ENCODE results near the gene ZSCAN10. TPM values are rescaled to one million over a fixed set of nuclear protein-coding genes. Genes with fewer than 3 reads are reported as not detected.
A peak's percentile ranks its signal among the peaks of the same experiment; 100 is the strongest.

ZSCAN10 gene
- total and polyA plus RNA-seq, 2 of the 13 experiments (the other 11 are each of a cell fraction or from before 2014, with no cell fraction given), result not detected

DNA sequence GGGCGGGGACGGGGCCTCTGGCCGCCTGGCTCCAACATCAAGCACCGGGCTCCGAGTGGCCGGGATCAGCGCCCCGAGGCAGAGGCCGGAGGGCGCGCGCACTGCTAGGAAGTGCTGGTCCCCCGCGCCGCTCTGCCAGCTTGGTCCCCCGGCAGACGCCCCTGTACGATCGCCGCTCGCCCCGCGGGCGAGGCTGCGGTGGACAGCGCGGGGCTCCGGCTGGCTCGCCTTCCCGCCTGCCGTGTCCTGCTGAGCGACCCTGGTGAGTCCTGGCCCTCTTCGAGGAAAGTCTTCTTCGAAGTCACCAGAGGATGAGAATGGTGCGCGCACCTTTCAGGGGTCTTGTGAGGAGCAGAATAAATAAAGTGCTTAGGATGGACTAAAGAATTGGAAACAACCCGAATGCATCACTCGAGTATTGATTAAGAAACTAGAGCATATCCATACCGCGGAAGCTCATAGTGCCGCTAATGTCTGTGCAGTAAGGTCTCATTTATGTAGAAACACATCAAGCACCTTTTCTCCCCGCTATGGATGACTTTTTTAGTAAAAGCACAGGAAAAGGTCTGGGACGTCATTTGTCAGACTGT is 36.1 kb upstream of the ZSCAN10 start (continued):
- TF ChIP-seq, protein P1, sequence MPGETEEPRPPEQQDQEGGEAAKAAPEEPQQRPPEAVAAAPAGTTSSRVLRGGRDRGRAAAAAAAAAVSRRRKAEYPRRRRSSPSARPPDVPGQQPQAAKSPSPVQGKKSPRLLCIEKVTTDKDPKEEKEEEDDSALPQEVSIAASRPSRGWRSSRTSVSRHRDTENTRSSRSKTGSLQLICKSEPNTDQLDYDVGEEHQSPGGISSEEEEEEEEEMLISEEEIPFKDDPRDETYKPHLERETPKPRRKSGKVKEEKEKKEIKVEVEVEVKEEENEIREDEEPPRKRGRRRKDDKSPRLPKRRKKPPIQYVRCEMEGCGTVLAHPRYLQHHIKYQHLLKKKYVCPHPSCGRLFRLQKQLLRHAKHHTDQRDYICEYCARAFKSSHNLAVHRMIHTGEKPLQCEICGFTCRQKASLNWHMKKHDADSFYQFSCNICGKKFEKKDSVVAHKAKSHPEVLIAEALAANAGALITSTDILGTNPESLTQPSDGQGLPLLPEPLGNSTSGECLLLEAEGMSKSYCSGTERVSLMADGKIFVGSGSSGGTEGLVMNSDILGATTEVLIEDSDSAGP (CRISPR knock-in tag; IDR thresholded peaks at IDR 0.05; ENCODE audit: borderline replicate concordance), result peak; percentile 41; the same call in 1 of the 2 replicates
- TF ChIP-seq RFXAP (CRISPR knock-in tag; IDR thresholded peaks at IDR 0.05; ENCODE audit: borderline replicate concordance) (0 out of 2 replicates have a peak, but pooled peaks have one; percentile 16), ZBTB42 (CRISPR knock-in tag; IDR thresholded peaks at IDR 0.05) (0 out of 2 replicates have a peak, but pooled peaks have one; percentile 67), ZNF570 (CRISPR knock-in tag; IDR thresholded peaks at IDR 0.05; ENCODE audit: borderline replicate concordance) (no peak), SP4 (CRISPR knock-in tag; IDR thresholded peaks at IDR 0.05) (peak; percentile 30; the same call in 1 of the 2 replicates), ZNF768 (CRISPR knock-in tag; IDR thresholded peaks at IDR 0.05) (peak; percentile 50; the same call in 1 of the 2 replicates), KDM2A (CRISPR knock-in tag; IDR thresholded peaks at IDR 0.05; ENCODE audit: borderline replicate concordance, low read depth) (0 out of 2 replicates have a peak, but pooled peaks have one; percentile 7)
- TF ChIP-seq, protein P2, sequence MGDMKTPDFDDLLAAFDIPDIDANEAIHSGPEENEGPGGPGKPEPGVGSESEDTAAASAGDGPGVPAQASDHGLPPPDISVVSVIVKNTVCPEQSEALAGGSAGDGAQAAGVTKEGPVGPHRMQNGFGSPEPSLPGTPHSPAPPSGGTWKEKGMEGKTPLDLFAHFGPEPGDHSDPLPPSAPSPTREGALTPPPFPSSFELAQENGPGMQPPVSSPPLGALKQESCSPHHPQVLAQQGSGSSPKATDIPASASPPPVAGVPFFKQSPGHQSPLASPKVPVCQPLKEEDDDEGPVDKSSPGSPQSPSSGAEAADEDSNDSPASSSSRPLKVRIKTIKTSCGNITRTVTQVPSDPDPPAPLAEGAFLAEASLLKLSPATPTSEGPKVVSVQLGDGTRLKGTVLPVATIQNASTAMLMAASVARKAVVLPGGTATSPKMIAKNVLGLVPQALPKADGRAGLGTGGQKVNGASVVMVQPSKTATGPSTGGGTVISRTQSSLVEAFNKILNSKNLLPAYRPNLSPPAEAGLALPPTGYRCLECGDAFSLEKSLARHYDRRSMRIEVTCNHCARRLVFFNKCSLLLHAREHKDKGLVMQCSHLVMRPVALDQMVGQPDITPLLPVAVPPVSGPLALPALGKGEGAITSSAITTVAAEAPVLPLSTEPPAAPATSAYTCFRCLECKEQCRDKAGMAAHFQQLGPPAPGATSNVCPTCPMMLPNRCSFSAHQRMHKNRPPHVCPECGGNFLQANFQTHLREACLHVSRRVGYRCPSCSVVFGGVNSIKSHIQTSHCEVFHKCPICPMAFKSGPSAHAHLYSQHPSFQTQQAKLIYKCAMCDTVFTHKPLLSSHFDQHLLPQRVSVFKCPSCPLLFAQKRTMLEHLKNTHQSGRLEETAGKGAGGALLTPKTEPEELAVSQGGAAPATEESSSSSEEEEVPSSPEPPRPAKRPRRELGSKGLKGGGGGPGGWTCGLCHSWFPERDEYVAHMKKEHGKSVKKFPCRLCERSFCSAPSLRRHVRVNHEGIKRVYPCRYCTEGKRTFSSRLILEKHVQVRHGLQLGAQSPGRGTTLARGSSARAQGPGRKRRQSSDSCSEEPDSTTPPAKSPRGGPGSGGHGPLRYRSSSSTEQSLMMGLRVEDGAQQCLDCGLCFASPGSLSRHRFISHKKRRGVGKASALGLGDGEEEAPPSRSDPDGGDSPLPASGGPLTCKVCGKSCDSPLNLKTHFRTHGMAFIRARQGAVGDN (CRISPR knock-in tag; IDR thresholded peaks at IDR 0.05), result peak; percentile 68; the same call in 1 of the 2 replicates
- TF ChIP-seq, protein P3, sequence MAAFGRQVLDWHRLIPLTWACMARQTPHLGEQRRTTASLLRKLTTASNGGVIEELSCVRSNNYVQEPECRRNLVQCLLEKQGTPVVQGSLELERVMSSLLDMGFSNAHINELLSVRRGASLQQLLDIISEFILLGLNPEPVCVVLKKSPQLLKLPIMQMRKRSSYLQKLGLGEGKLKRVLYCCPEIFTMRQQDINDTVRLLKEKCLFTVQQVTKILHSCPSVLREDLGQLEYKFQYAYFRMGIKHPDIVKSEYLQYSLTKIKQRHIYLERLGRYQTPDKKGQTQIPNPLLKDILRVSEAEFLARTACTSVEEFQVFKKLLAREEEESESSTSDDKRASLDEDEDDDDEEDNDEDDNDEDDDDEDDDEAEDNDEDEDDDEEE (CRISPR knock-in tag; IDR thresholded peaks at IDR 0.05), result no peak
- TF ChIP-seq, protein P4, sequence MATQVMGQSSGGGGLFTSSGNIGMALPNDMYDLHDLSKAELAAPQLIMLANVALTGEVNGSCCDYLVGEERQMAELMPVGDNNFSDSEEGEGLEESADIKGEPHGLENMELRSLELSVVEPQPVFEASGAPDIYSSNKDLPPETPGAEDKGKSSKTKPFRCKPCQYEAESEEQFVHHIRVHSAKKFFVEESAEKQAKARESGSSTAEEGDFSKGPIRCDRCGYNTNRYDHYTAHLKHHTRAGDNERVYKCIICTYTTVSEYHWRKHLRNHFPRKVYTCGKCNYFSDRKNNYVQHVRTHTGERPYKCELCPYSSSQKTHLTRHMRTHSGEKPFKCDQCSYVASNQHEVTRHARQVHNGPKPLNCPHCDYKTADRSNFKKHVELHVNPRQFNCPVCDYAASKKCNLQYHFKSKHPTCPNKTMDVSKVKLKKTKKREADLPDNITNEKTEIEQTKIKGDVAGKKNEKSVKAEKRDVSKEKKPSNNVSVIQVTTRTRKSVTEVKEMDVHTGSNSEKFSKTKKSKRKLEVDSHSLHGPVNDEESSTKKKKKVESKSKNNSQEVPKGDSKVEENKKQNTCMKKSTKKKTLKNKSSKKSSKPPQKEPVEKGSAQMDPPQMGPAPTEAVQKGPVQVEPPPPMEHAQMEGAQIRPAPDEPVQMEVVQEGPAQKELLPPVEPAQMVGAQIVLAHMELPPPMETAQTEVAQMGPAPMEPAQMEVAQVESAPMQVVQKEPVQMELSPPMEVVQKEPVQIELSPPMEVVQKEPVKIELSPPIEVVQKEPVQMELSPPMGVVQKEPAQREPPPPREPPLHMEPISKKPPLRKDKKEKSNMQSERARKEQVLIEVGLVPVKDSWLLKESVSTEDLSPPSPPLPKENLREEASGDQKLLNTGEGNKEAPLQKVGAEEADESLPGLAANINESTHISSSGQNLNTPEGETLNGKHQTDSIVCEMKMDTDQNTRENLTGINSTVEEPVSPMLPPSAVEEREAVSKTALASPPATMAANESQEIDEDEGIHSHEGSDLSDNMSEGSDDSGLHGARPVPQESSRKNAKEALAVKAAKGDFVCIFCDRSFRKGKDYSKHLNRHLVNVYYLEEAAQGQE (IDR thresholded peaks at IDR 0.05; ENCODE audit: borderline replicate concordance in 1 of 2, low read depth in 1 of 2, low read length in 2 of 2), result peak in 1 of 2 experiments; percentile 29; a peak in 1 of 4 replicates
- TF ChIP-seq, protein P5, sequence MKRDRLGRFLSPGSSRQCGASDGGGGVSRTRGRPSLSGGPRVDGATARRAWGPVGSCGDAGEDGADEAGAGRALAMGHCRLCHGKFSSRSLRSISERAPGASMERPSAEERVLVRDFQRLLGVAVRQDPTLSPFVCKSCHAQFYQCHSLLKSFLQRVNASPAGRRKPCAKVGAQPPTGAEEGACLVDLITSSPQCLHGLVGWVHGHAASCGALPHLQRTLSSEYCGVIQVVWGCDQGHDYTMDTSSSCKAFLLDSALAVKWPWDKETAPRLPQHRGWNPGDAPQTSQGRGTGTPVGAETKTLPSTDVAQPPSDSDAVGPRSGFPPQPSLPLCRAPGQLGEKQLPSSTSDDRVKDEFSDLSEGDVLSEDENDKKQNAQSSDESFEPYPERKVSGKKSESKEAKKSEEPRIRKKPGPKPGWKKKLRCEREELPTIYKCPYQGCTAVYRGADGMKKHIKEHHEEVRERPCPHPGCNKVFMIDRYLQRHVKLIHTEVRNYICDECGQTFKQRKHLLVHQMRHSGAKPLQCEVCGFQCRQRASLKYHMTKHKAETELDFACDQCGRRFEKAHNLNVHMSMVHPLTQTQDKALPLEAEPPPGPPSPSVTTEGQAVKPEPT (CRISPR knock-in tag; IDR thresholded peaks at IDR 0.05; ENCODE audit: low read depth), result 0 out of 2 replicates have a peak, but pooled peaks have one; percentile 57
- TF ChIP-seq, protein P6, sequence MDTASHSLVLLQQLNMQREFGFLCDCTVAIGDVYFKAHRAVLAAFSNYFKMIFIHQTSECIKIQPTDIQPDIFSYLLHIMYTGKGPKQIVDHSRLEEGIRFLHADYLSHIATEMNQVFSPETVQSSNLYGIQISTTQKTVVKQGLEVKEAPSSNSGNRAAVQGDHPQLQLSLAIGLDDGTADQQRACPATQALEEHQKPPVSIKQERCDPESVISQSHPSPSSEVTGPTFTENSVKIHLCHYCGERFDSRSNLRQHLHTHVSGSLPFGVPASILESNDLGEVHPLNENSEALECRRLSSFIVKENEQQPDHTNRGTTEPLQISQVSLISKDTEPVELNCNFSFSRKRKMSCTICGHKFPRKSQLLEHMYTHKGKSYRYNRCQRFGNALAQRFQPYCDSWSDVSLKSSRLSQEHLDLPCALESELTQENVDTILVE (CRISPR knock-in tag; IDR thresholded peaks at IDR 0.05), result 0 out of 2 replicates have a peak, but pooled peaks have one; percentile 12
